Endothelial cell of umbilical vein (primary cell): ENCODE measurements around the gene COMT. TPM values are rescaled to one million over a fixed set of nuclear protein-coding genes. Genes with fewer than 3 reads are reported as not detected.

Experiments used
- BruUV-seq: library from RNA; stranded (reverse); fragments of 400-500 nt; replicated peaks from 2 replicates; lab custom pipeline; 2021; lab: Mats Ljungman, UMichigan
- CTCF ChIA-PET: fragments of 300-600, 350-600 bp; sonication (Branson Sonifier 250); formaldehyde crosslinking; loops from one replicate; lab custom pipeline; 2021; ENCODE audit warnings: antibody characterized with exemption, inconsistent platforms; lab: Charles Lee
- POLR2A ChIA-PET: fragments of 300-600, 350-600 bp; sonication (Branson Sonifier 250); formaldehyde crosslinking; loops from one replicate; lab custom pipeline; 2021; ENCODE audit warnings: antibody characterized with exemption, inconsistent platforms; lab: Charles Lee
- DNase-seq: peaks from one replicate; pipeline ENCODE4 v3.0.0-alpha.2; 2011; ENCODE audit warnings: low read depth, low spot score
- FAIRE-seq: peaks from 2 replicates; lab custom pipeline; 2011; peaks lifted over from hg19 to GRCh38; lab: Jason Lieb, UNC
- H2AFZ ChIP-seq: 2 replicates; pipeline ENCODE4 v1.6.0; 2012; ENCODE audit warnings: low read depth, low read length, control low read depth, inconsistent platforms
- H3K27ac ChIP-seq: 2 replicates; pipeline ENCODE4 v1.5.1; 2011; ENCODE audit warnings: low read depth, mild to moderate bottlenecking, control low read depth, low read length, moderate library complexity; ENCODE audit not compliant: insufficient read depth
- H3K27me3 ChIP-seq, 2 experiments: 2 replicates each; pipeline versions ENCODE4 v1.6.0 to v1.6.1; 2011; ENCODE audit warnings: low read length in 2 of 2, mixed read lengths in 1 of 2; ENCODE audit not compliant: control insufficient read depth in 2 of 2, insufficient read depth in 2 of 2
- H3K36me3 ChIP-seq, 2 experiments: 2 replicates in 1 of 2; 3 replicates in 1 of 2; pipeline ENCODE4 v1.5.1; 2011; ENCODE audit warnings: low read length in 2 of 2, mild to moderate bottlenecking in 1 of 2, moderate library complexity in 1 of 2; ENCODE audit not compliant: control insufficient read depth in 2 of 2, insufficient read depth in 2 of 2; ENCODE audit errors: extremely low read depth in 1 of 2
- H3K4me1 ChIP-seq: 3 replicates; pipeline ENCODE4 v1.5.1; 2011; ENCODE audit warnings: mild to moderate bottlenecking, low read length; ENCODE audit not compliant: control insufficient read depth, insufficient read depth; ENCODE audit errors: extremely low read depth
- H3K4me2 ChIP-seq: 2 replicates; pipeline ENCODE4 v1.6.1; 2011; ENCODE audit warnings: low read length, control low read depth, mixed read lengths; ENCODE audit not compliant: insufficient read depth
- H3K4me3 ChIP-seq, 3 experiments: fragments of 200-600 bp in 1 of 3; sonication (generic), shearing (Covaris generic) in 1 of 3; replicated peaks in 1 of 3; 2 replicates each; pipeline ENCODE4 v1.5.1; 2011 to 2016; ENCODE audit warnings: control low read depth in 3 of 3, low read length in 3 of 3, mild to moderate bottlenecking in 2 of 3, inconsistent platforms in 1 of 3, low read depth in 1 of 3, moderate library complexity in 1 of 3; ENCODE audit not compliant: insufficient read depth in 1 of 3
- H3K79me2 ChIP-seq: 2 replicates; pipeline ENCODE4 v1.6.0; 2012; ENCODE audit warnings: low read length, inconsistent platforms; ENCODE audit not compliant: control insufficient read depth, insufficient read depth
- H3K9ac ChIP-seq: replicated peaks from 2 replicates; pipeline ENCODE3; 2011; ENCODE audit warnings: low read length, control low read depth; ENCODE audit not compliant: insufficient read depth; ENCODE audit errors: extremely low read depth
- H3K9me1 ChIP-seq: replicated peaks from 3 replicates; pipeline ENCODE4 v1.6.0; 2011; ENCODE audit warnings: mild to moderate bottlenecking, low read length; ENCODE audit not compliant: control insufficient read depth, insufficient read depth; ENCODE audit errors: extremely low read depth
- H3K9me3 ChIP-seq: replicated peaks from 2 replicates; pipeline ENCODE4 v1.5.1; 2012; ENCODE audit warnings: low read length, inconsistent platforms; ENCODE audit not compliant: control insufficient read depth, insufficient read depth
- H4K20me1 ChIP-seq: replicated peaks from 2 replicates; pipeline ENCODE3; 2011; ENCODE audit warnings: mild to moderate bottlenecking, low read length; ENCODE audit not compliant: control insufficient read depth, insufficient read depth; ENCODE audit errors: extremely low read depth
- EZH2 ChIP-seq: IDR thresholded peaks from 2 replicates; pipeline ENCODE4 v1.6.1; 2012; ENCODE audit warnings: borderline replicate concordance, low read depth, mild to moderate bottlenecking, moderate library complexity, low read length, inconsistent platforms; ENCODE audit not compliant: severe bottlenecking
- FOS ChIP-seq: IDR thresholded peaks from 2 replicates; pipeline ENCODE4 v1.6.1; 2011; ENCODE audit warnings: mild to moderate bottlenecking, low read length, moderate library complexity, borderline replicate concordance; ENCODE audit not compliant: insufficient read depth
- GATA2 ChIP-seq: IDR thresholded peaks from 2 replicates; pipeline ENCODE4 v1.7.0; 2011; ENCODE audit warnings: low read depth, mild to moderate bottlenecking, moderate library complexity, mixed read lengths, low read length; ENCODE audit not compliant: insufficient read length, insufficient read depth
- JUN ChIP-seq: IDR thresholded peaks from 2 replicates; pipeline ENCODE4 v1.6.1; 2011; ENCODE audit warnings: borderline replicate concordance, low read depth; ENCODE audit not compliant: insufficient read length, insufficient read depth
- MYC ChIP-seq: IDR thresholded peaks from one replicate; pipeline ENCODE4 v1.6.1; 2011; ENCODE audit warnings: mild to moderate bottlenecking, low read depth, low read length
- POLR2A ChIP-seq: IDR thresholded peaks from 2 replicates; pipeline ENCODE4 v1.6.1; 2012; ENCODE audit warnings: low read depth, mild to moderate bottlenecking, control low read depth, low read length
- POLR2AphosphoS5 ChIP-seq: IDR thresholded peaks from 2 replicates; pipeline ENCODE4 v1.6.1; 2012; ENCODE audit warnings: low read depth, mild to moderate bottlenecking, control low read depth, low read length, moderate library complexity; ENCODE audit not compliant: insufficient read depth
- dilution Hi-C: fragments of 300-500 bp; cut with MboI; formaldehyde crosslinking; loops from one replicate; pipeline ENCODE4 v1.15.0; 2019; ENCODE audit warnings: low sequenced_read_pairs; ENCODE audit not compliant: extremely low pct_ligation_motif_present
- intact Hi-C: fragments of 100-400 bp; cut with micrococcal nuclease; formaldehyde crosslinking; loops from one replicate; pipeline ENCODE4 v1.10.0; 2022
- polyA plus RNA-seq, 4 experiments: library from polyadenylated mRNA; depleted of rRNA in 3 of 4; stranded (reverse) in 3 of 4; unstranded in 1 of 4; fragments of >200 nt; gene quantifications; 2 replicates each; pipeline versions ENCODE4 v1.2.1 to v1.2.3, GENCODE V29; 2011 to 2012; ENCODE audit warnings: missing spikeins in 1 of 4
- total RNA-seq: library from RNA; stranded (reverse); gene quantifications from 2 replicates; pipeline ENCODE4 v1.2.3, GENCODE V29; 2021
- TF ChIP-seq, protein P1 (sequence below): IDR thresholded peaks from 2 replicates; pipeline ENCODE4 v1.6.1; 2011; ENCODE audit not compliant: insufficient read depth, insufficient read length
- TF ChIP-seq, protein P2 (sequence below), 2 donors: IDR thresholded peaks; 1 replicate in 1 of 2; 2 replicates in 1 of 2; pipeline ENCODE4 v1.5.1; 2011; ENCODE audit warnings: low read length in 2 of 2, mild to moderate bottlenecking in 2 of 2, moderate library complexity in 2 of 2, control low read depth in 1 of 2, inconsistent platforms in 1 of 2, low read depth in 1 of 2; ENCODE audit not compliant: insufficient read depth in 1 of 2; ENCODE audit errors: extremely low read depth in 1 of 2

The COMT gene
- total and polyA plus RNA-seq, 2 donors (not counting 3 experiments of a cell fraction or from before 2014, with no cell fraction given), result 221 to 537 TPM

DNA sequence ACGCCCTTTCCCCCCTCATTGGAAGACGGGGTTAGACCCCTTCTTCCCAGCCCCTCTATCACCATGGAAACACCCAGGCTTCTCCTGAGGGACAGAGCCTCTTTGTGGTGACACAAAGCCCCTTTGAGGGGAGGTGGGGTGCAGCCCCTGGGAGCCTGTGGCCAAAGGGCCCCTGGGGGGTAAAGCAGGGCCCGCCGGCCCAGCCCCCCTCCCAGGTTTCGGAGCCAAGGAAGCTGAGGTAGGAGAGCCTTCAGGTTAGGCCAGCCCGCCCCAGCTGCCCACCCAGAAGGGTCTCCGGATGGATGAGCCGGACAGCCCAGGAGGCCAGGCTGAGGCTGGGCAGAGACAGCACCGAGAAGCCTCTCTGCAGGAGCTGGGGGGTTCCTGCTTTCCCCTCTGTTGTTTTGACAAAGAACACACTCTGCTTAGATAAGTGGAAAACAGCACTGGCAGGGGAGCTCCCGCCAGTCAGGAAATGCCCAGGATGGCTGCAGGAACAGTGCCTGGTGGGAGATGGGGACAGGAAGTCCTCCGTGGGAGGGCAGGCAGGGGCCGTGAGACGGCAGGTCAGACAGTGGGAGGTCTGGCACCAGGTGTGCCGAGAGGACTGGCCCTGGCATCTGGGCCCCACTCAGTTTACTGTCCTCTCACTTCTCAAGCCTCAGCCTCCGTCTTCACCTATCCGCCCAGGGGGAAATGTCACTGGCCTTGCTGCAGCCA is 56.8 kb downstream of the COMT start:
- ChIA-PET POLR2A (interaction anchor here (0.7 to 0.8 kb wide), 2 partner anchors 12 to 14 kb away, joined by 3 read pairs; no protein-coding TSS in a partner anchor), CTCF (interaction anchor here (0.8 to 3.4 kb wide), 6 partner anchors 10 to 51 kb away, joined by 3 to 19 read pairs (median 3); no protein-coding TSS in a partner anchor)
- Histone ChIP-seq H3K27me3 (no peaks in the 10 kb centered on the region), H3K4me3 (no peak overlapping the region), H3K36me3 (no peaks in the 10 kb centered on the region), H3K9me1 (no peaks in the 10 kb centered on the region), H3K4me2 (no peak overlapping the region), H3K9me3 (peaks cover under 1% of the 10 kb centered on the region), H3K9ac (no peak overlapping the region), H2AFZ (peak overlapping the region; percentile 7), H3K4me1 (peaks cover 47% of the 10 kb centered on the region), H4K20me1 (no peaks in the 10 kb centered on the region), H3K27ac (peak overlapping the region; percentile 52), H3K79me2 (no peaks in the 10 kb centered on the region)
- TF ChIP-seq MYC (no peak), GATA2 (no peak), POLR2A (no peak), FOS (no peak), JUN (no peak), POLR2AphosphoS5 (no peak), EZH2 (no peak)
- TF ChIP-seq, protein P1, sequence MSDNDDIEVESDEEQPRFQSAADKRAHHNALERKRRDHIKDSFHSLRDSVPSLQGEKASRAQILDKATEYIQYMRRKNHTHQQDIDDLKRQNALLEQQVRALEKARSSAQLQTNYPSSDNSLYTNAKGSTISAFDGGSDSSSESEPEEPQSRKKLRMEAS, result no peak
- TF ChIP-seq, protein P2, sequence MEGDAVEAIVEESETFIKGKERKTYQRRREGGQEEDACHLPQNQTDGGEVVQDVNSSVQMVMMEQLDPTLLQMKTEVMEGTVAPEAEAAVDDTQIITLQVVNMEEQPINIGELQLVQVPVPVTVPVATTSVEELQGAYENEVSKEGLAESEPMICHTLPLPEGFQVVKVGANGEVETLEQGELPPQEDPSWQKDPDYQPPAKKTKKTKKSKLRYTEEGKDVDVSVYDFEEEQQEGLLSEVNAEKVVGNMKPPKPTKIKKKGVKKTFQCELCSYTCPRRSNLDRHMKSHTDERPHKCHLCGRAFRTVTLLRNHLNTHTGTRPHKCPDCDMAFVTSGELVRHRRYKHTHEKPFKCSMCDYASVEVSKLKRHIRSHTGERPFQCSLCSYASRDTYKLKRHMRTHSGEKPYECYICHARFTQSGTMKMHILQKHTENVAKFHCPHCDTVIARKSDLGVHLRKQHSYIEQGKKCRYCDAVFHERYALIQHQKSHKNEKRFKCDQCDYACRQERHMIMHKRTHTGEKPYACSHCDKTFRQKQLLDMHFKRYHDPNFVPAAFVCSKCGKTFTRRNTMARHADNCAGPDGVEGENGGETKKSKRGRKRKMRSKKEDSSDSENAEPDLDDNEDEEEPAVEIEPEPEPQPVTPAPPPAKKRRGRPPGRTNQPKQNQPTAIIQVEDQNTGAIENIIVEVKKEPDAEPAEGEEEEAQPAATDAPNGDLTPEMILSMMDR (IDR thresholded peaks at IDR 0.05; ENCODE audit: extremely low read depth in 1 of 2, insufficient read depth in 1 of 2, low read depth in 1 of 2, low read length in 2 of 2), result no peak
- dilution Hi-C loops (no loop called here), intact Hi-C loops (loop anchor here (1.0 to 2.0 kb wide), 2 partner anchors 22 to 28 kb away; partner anchors contain the start of gene TANGO2)
- peak; percentile 80 for FAIRE-seq
- peak; percentile 57 for DNase-seq
- BruUV-seq, result no TSS peak
